Stimulated activated naive CD8-positive, alpha-beta T cell treated with anti-CD3 and anti-CD28 coated beads, Interleukin-15, Interleukin-2, amounts not matched to agents 100 ng/mL and 50 ng/mL, for 24 hours (primary cell): ENCODE data around the gene OR5D13.

Experiments
- H3K27ac Mint-ChIP-seq: one replicate; pipeline ENCODE4 v1.8.0; 2021; ENCODE audit warnings: mild to moderate bottlenecking, mixed read lengths
- H3K27me3 Mint-ChIP-seq: one replicate; pipeline ENCODE4 v1.8.0; 2021; ENCODE audit warnings: mixed read lengths
- H3K36me3 Mint-ChIP-seq: one replicate; pipeline ENCODE4 v1.8.0; 2021; ENCODE audit warnings: low read depth, mixed read lengths
- H3K4me1 Mint-ChIP-seq: one replicate; pipeline ENCODE4 v1.8.0; 2021; ENCODE audit warnings: low read depth, mixed read lengths
- H3K4me3 Mint-ChIP-seq: one replicate; pipeline ENCODE4 v1.8.0; 2021; ENCODE audit warnings: mild to moderate bottlenecking, mixed read lengths
- H3K9me3 Mint-ChIP-seq: one replicate; pipeline ENCODE4 v1.8.0; 2021; ENCODE audit warnings: mixed read lengths

Gene OR5D13

GRCh38 chr11:55773138-55773537 lies at the start of gene OR5D13:
OR5D13 (plus strand) TSS chr11:55773438; CDS start chr11:55773438, 0 bp downstream.
- no peaks in the 10 kb centered on the region for H3K27me3 Mint-ChIP-seq
- H3K27ac Mint-ChIP-seq: no peak within 1 kb of the TSS
- H3K4me3 Mint-ChIP-seq: no peak within 1 kb of the TSS
- peaks cover 11% of the 10 kb centered on the region for H3K9me3 Mint-ChIP-seq
- H3K4me1 Mint-ChIP-seq: no peaks in the 10 kb centered on the region
- H3K36me3 Mint-ChIP-seq: no peaks in the 10 kb centered on the region

GRCh38 chr11:55726715-55727324 lies 46.4 kb upstream of the OR5D13 start:
- peaks cover 14% of the 10 kb centered on the region for H3K9me3 Mint-ChIP-seq
- H3K4me3 Mint-ChIP-seq: no peak overlapping the region
- H3K36me3 Mint-ChIP-seq: no peaks in the 10 kb centered on the region
- H3K4me1 Mint-ChIP-seq: no peaks in the 10 kb centered on the region
- no peak overlapping the region for H3K27ac Mint-ChIP-seq
- H3K27me3 Mint-ChIP-seq: no peaks in the 10 kb centered on the region

- H3K27me3 Mint-ChIP-seq: no peaks in the 10 kb centered on the region
- H3K27ac Mint-ChIP-seq: no peak overlapping the region
- H3K4me3 Mint-ChIP-seq: no peak overlapping the region
- H3K36me3 Mint-ChIP-seq: no peaks in the 10 kb centered on the region
- no peaks in the 10 kb centered on the region for H3K4me1 Mint-ChIP-seq
- H3K9me3 Mint-ChIP-seq: peaks cover 18% of the 10 kb centered on the region
These were observed 40.3 kb upstream of the OR5D13 start for GRCh38 chr11:55732936-55733335.

GRCh38 chr11:55791606-55792005 lies 18.4 kb downstream of the OR5D13 start:
- Mint-ChIP-seq H3K36me3 (no peaks in the 10 kb centered on the region), H3K27me3 (no peaks in the 10 kb centered on the region), H3K27ac (no peak overlapping the region), H3K9me3 (peaks cover 28% of the 10 kb centered on the region), H3K4me3 (no peak overlapping the region), H3K4me1 (no peaks in the 10 kb centered on the region)

- Mint-ChIP-seq H3K9me3 (peaks cover 19% of the 10 kb centered on the region), H3K4me1 (no peaks in the 10 kb centered on the region), H3K4me3 (no peak overlapping the region), H3K27me3 (no peaks in the 10 kb centered on the region), H3K36me3 (no peaks in the 10 kb centered on the region), H3K27ac (no peak overlapping the region)
These were observed 20.1 kb downstream of the OR5D13 start for GRCh38 chr11:55793321-55793720.

- peaks cover 29% of the 10 kb centered on the region for H3K9me3 Mint-ChIP-seq
- H3K27ac Mint-ChIP-seq: no peak within 1 kb of the TSS
- no peak within 1 kb of the TSS for H3K4me3 Mint-ChIP-seq
- no peaks in the 10 kb centered on the region for H3K4me1 Mint-ChIP-seq
- H3K27me3 Mint-ChIP-seq: no peaks in the 10 kb centered on the region
- H3K36me3 Mint-ChIP-seq: no peaks in the 10 kb centered on the region
These were observed 22.0 kb downstream of the OR5D13 start, which contains the start of gene OR5D14 for GRCh38 chr11:55795256-55795655. OR5D14 (plus strand) TSS chr11:55795556; CDS start chr11:55795556, 0 bp downstream.

GRCh38 chr11:55806248-55806647 lies 33.0 kb downstream of the OR5D13 start:
- Mint-ChIP-seq H3K27me3 (no peaks in the 10 kb centered on the region), H3K9me3 (peaks cover 28% of the 10 kb centered on the region), H3K36me3 (no peaks in the 10 kb centered on the region), H3K27ac (no peak overlapping the region), H3K4me3 (no peak overlapping the region), H3K4me1 (no peaks in the 10 kb centered on the region)

- Mint-ChIP-seq H3K4me3 (no peak within 1 kb of the TSS), H3K27me3 (no peaks in the 10 kb centered on the region), H3K9me3 (peaks cover 16% of the 10 kb centered on the region), H3K4me1 (no peaks in the 10 kb centered on the region), H3K36me3 (no peaks in the 10 kb centered on the region), H3K27ac (no peak within 1 kb of the TSS)
These were observed 37.8 kb downstream of the OR5D13 start, which contains the start of gene OR5L1 for GRCh38 chr11:55811067-55811466. OR5L1 (plus strand) TSS chr11:55811367; CDS start chr11:55811467, 100 bp downstream.

- H3K27ac Mint-ChIP-seq: no peak within 1 kb of the TSS
- peaks cover 15% of the 10 kb centered on the region for H3K9me3 Mint-ChIP-seq
- no peaks in the 10 kb centered on the region for H3K4me1 Mint-ChIP-seq
- no peaks in the 10 kb centered on the region for H3K36me3 Mint-ChIP-seq
- H3K27me3 Mint-ChIP-seq: no peaks in the 10 kb centered on the region
- H3K4me3 Mint-ChIP-seq: no peak within 1 kb of the TSS
These were observed 46.1 kb downstream of the OR5D13 start, which contains the start of gene OR5D18 for GRCh38 chr11:55819330-55819729. OR5D18 (plus strand) TSS chr11:55819630; CDS start chr11:55819630, 0 bp downstream.
